SK-N-SH treated with all-trans-retinoic acid at 6 μM for 48 hours (cell line): ENCODE results near the gene NTM.

Source experiments
- ATAC-seq: fragments of 200-7000 bp; cut with Tn5 transposase; 3 replicates; pipeline ENCODE4 v1.9.1; 2020; ENCODE audit warnings: mild to moderate bottlenecking, moderate library complexity
- BACH2 ChIP-seq: fragments of 250-450 bp; sonication (Bioruptor Pico); IDR thresholded peaks from 2 replicates; pipeline ENCODE4 v1.9.0; 2021; ENCODE audit warnings: mild to moderate bottlenecking, borderline replicate concordance
- CSDC2 ChIP-seq: fragments of 250-450 bp; sonication (Bioruptor Pico); IDR thresholded peaks from 2 replicates; pipeline ENCODE4 v1.5.0; 2020; ENCODE audit warnings: mild to moderate bottlenecking, moderate library complexity
- ESRRG ChIP-seq: fragments of 250-450 bp; sonication (Bioruptor Pico); IDR thresholded peaks from 2 replicates; pipeline ENCODE4 v1.6.1; 2021; ENCODE audit warnings: mild to moderate bottlenecking
- ISL1 ChIP-seq: fragments of 250-450 bp; sonication (Bioruptor Pico); IDR thresholded peaks from 2 replicates; pipeline ENCODE4 v2.1.2; 2022; ENCODE audit warnings: mild to moderate bottlenecking, moderate library complexity
- OSR1 ChIP-seq: fragments of 250-450 bp; sonication (Bioruptor Pico); IDR thresholded peaks from 2 replicates; pipeline ENCODE4 v1.8.0; 2022; ENCODE audit warnings: moderate library complexity, mild to moderate bottlenecking, inconsistent platforms
- PPARA ChIP-seq: fragments of 250-450 bp; sonication (Bioruptor Pico); IDR thresholded peaks from 2 replicates; pipeline ENCODE4 v1.5.0; 2020; ENCODE audit warnings: mild to moderate bottlenecking, borderline replicate concordance
- RARB ChIP-seq: fragments of 250-450 bp; sonication (Bioruptor Pico); IDR thresholded peaks from 2 replicates; pipeline ENCODE4 v1.8.0; 2021; ENCODE audit warnings: mild to moderate bottlenecking, moderate library complexity
- SNAI2 ChIP-seq: fragments of 250-450 bp; sonication (Bioruptor Pico); IDR thresholded peaks from 2 replicates; pipeline ENCODE4 v1.5.0; 2020; ENCODE audit warnings: mild to moderate bottlenecking, moderate library complexity
- TCF4 ChIP-seq: fragments of 250-450 bp; sonication (Bioruptor Pico); IDR thresholded peaks from 2 replicates; pipeline ENCODE4 v1.8.0; 2021; ENCODE audit warnings: mild to moderate bottlenecking, moderate library complexity, borderline replicate concordance
- ZC3H10 ChIP-seq: fragments of 250-450 bp; sonication (Bioruptor Pico); IDR thresholded peaks from 2 replicates; pipeline ENCODE4 v1.5.1; 2021; ENCODE audit warnings: mild to moderate bottlenecking, moderate library complexity
- ZFP3 ChIP-seq: fragments of 250-450 bp; sonication (Bioruptor Pico); IDR thresholded peaks from 2 replicates; pipeline ENCODE4 v1.5.0; 2020; ENCODE audit warnings: mild to moderate bottlenecking, moderate library complexity
- ZFP30 ChIP-seq: fragments of 450-650 bp; formaldehyde crosslinking; IDR thresholded peaks from 2 replicates; pipeline ENCODE4 v1.5.0; 2022; ENCODE audit warnings: mild to moderate bottlenecking, moderate library complexity
- ZNF70 ChIP-seq: fragments of 450-650 bp; formaldehyde crosslinking; IDR thresholded peaks from 2 replicates; pipeline ENCODE4 v1.5.0; 2020; ENCODE audit warnings: mild to moderate bottlenecking, moderate library complexity
- ZNF8 ChIP-seq: fragments of 450-650 bp; formaldehyde crosslinking; IDR thresholded peaks from 2 replicates; pipeline ENCODE4 v1.5.0; 2020; ENCODE audit warnings: mild to moderate bottlenecking, moderate library complexity
- TF ChIP-seq, protein P1 (sequence below): fragments of 250-450 bp; sonication (Bioruptor Pico); IDR thresholded peaks from 2 replicates; pipeline ENCODE4 v1.8.0; 2020; ENCODE audit warnings: mild to moderate bottlenecking, moderate library complexity, borderline replicate concordance
- TF ChIP-seq, protein P2 (sequence below): fragments of 250-450 bp; sonication (Bioruptor Pico); IDR thresholded peaks from 2 replicates; pipeline ENCODE4 v1.5.1; 2020; ENCODE audit warnings: low read depth, mild to moderate bottlenecking, moderate library complexity
- TF ChIP-seq, protein P3 (sequence below): fragments of 250-450 bp; sonication (Bioruptor Pico); IDR thresholded peaks from 2 replicates; pipeline ENCODE4 v1.8.0; 2021; ENCODE audit warnings: low read depth, mild to moderate bottlenecking, moderate library complexity, borderline replicate concordance
- TF ChIP-seq, protein P4 (sequence below): fragments of 250-450 bp; sonication (Bioruptor Pico); IDR thresholded peaks from 2 replicates; pipeline ENCODE4 v1.5.1; 2021; ENCODE audit warnings: mild to moderate bottlenecking, moderate library complexity

The NTM gene

DNA sequence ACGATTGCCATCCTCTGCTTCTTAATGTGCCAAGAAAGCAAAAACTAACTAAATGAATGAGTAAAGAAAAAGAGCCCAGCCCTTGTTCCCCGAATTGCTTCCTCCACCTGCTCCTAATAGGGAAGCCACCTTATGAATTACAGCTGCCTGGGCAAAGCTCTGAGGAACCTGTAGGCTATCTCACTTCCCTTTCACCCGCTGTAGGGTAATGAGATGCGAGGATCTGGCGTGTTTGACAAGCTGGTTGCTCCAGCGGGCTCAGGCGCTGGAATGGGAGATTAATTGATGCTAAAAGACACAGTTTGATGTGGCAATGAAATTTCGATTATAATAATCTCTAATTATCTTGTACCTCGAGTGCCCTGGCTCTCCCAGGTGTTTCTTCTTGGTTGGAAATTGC, 256.4 kb downstream of the NTM start:
- ATAC-seq: no peak
- TF ChIP-seq ZFP3: no peak
- no peak for TF ChIP-seq ISL1 (CRISPR knock-in tag)
- TF ChIP-seq ZNF8 (CRISPR knock-in tag): no peak
- no peak for TF ChIP-seq ESRRG (CRISPR knock-in tag)
- TF ChIP-seq TCF4 (CRISPR knock-in tag): no peak
- TF ChIP-seq OSR1 (CRISPR knock-in tag): no peak
- TF ChIP-seq RARB (CRISPR knock-in tag): no peak
- no peak for TF ChIP-seq BACH2 (CRISPR knock-in tag)
- TF ChIP-seq ZNF70 (CRISPR knock-in tag): no peak
- TF ChIP-seq, protein P1, sequence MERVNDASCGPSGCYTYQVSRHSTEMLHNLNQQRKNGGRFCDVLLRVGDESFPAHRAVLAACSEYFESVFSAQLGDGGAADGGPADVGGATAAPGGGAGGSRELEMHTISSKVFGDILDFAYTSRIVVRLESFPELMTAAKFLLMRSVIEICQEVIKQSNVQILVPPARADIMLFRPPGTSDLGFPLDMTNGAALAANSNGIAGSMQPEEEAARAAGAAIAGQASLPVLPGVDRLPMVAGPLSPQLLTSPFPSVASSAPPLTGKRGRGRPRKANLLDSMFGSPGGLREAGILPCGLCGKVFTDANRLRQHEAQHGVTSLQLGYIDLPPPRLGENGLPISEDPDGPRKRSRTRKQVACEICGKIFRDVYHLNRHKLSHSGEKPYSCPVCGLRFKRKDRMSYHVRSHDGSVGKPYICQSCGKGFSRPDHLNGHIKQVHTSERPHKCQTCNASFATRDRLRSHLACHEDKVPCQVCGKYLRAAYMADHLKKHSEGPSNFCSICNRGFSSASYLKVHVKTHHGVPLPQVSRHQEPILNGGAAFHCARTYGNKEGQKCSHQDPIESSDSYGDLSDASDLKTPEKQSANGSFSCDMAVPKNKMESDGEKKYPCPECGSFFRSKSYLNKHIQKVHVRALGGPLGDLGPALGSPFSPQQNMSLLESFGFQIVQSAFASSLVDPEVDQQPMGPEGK (CRISPR knock-in tag): no peak

DNA sequence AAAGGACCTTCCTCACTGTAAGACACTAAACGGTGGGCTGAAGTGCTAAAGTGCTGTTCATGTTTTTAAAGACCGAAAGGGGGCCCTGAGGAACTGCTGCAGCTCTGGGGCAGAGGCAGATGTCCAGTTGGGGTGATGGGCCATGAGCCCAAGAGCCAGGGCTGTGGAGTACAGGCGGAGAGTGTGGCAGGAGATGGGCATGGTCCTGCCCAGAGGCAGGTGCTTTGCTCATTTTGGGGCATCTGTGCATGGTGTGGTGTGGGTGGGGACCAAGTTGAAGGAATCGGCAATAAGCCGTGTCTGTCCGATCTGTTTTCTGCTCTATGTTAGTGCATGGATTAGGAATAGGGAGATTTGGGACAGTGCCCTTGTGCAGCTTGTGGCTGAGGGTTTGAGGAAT, 258.3 kb downstream of the NTM start:
- TF ChIP-seq, protein P1 (CRISPR knock-in tag): no peak
- TF ChIP-seq CSDC2 (CRISPR knock-in tag): no peak
- TF ChIP-seq PPARA (CRISPR knock-in tag): no peak
- no peak for TF ChIP-seq ZFP3
- TF ChIP-seq ZNF70 (CRISPR knock-in tag): no peak
- TF ChIP-seq, protein P2, sequence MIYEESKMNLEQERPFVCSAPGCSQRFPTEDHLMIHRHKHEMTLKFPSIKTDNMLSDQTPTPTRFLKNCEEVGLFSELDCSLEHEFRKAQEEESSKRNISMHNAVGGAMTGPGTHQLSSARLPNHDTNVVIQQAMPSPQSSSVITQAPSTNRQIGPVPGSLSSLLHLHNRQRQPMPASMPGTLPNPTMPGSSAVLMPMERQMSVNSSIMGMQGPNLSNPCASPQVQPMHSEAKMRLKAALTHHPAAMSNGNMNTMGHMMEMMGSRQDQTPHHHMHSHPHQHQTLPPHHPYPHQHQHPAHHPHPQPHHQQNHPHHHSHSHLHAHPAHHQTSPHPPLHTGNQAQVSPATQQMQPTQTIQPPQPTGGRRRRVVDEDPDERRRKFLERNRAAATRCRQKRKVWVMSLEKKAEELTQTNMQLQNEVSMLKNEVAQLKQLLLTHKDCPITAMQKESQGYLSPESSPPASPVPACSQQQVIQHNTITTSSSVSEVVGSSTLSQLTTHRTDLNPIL: no peak
- no peak for TF ChIP-seq BACH2 (CRISPR knock-in tag)
- TF ChIP-seq OSR1 (CRISPR knock-in tag): no peak
- no peak for TF ChIP-seq SNAI2 (CRISPR knock-in tag)
- no peak for TF ChIP-seq ZFP30 (CRISPR knock-in tag)
- no peak for ATAC-seq

DNA sequence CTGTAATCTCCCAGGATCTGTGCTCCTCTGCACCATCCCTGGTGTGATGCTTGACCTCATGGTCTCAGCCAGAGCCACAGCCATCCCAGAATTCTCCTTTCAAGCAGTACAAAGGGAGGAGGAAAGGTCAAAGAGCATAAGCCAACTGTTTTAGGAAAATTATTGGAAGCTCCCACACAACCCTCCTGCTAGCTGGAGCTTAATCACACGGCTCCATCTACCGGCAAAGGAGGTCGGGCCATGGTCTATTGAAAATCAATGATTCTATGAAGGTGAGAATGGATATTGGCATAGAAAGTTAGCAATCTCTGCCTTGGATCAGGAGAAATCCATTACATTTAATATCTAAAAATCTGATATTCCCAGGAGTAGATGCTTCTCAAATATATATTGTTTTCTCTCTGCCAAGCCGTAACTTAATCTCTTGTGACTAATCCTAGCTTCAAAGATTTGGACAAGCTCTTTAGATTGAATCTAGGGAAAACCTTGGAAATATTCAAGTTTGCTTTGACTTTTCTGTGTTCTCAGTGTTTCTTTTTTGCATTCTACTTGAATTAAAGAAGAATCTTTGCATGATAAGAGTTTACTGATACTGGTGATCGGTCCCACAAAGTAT, 259.6 kb downstream of the NTM start:
- no peak for ATAC-seq
- no peak for TF ChIP-seq CSDC2 (CRISPR knock-in tag)
- no peak for TF ChIP-seq SNAI2 (CRISPR knock-in tag)
- no peak for TF ChIP-seq TCF4 (CRISPR knock-in tag)
- no peak for TF ChIP-seq ZNF8 (CRISPR knock-in tag)
- TF ChIP-seq, protein P2: no peak
- TF ChIP-seq, protein P3, sequence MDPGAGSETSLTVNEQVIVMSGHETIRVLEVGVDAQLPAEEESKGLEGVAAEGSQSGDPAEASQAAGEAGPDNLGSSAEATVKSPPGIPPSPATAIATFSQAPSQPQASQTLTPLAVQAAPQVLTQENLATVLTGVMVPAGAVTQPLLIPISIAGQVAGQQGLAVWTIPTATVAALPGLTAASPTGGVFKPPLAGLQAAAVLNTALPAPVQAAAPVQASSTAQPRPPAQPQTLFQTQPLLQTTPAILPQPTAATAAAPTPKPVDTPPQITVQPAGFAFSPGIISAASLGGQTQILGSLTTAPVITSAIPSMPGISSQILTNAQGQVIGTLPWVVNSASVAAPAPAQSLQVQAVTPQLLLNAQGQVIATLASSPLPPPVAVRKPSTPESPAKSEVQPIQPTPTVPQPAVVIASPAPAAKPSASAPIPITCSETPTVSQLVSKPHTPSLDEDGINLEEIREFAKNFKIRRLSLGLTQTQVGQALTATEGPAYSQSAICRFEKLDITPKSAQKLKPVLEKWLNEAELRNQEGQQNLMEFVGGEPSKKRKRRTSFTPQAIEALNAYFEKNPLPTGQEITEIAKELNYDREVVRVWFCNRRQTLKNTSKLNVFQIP: no peak
- no peak for TF ChIP-seq ZC3H10
- TF ChIP-seq, protein P4, sequence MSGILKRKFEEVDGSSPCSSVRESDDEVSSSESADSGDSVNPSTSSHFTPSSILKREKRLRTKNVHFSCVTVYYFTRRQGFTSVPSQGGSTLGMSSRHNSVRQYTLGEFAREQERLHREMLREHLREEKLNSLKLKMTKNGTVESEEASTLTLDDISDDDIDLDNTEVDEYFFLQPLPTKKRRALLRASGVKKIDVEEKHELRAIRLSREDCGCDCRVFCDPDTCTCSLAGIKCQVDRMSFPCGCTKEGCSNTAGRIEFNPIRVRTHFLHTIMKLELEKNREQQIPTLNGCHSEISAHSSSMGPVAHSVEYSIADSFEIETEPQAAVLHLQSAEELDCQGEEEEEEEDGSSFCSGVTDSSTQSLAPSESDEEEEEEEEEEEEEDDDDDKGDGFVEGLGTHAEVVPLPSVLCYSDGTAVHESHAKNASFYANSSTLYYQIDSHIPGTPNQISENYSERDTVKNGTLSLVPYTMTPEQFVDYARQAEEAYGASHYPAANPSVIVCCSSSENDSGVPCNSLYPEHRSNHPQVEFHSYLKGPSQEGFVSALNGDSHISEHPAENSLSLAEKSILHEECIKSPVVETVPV (CRISPR knock-in tag): no peak

DNA sequence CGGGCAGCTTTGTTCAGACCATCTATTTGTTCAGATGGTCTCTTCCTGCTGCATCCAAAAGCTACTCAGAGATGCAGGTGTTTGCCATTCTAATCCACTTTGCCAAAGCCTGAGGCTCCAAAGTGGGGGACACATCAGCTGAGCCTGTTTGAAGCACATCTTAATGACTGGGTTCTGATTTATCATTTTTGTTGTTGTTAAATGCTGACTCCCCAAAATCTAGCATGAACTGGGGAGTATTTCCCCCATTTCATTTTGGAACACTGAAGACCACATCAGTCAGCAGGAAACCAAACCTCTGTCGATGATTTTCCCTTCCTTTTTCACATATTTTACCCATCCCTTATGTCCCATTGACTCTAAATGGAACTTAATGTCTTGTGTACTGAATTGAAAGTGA, 262.6 kb downstream of the NTM start:
- no peak for ATAC-seq
- TF ChIP-seq, protein P2: no peak
